Activated CD4-positive, alpha-beta T cell treated with anti-CD3 and anti-CD28 coated beads, Interleukin-2, amount 10 ng/mL, durations not matched to agents 24 days and 14 days (primary cell): ENCODE measurements around the gene MEIS2. TPM values are rescaled to one million over a fixed set of nuclear protein-coding genes. Genes with fewer than 3 reads are reported as not detected.

ENCODE experiments used
- DNase-seq: peaks from one replicate; pipeline ENCODE4 v3.0.0; 2022
- H3K27ac Mint-ChIP-seq: one replicate; pipeline ENCODE4 v1.8.0; 2022; ENCODE audit warnings: mild to moderate bottlenecking, mixed read lengths
- H3K27me3 Mint-ChIP-seq: one replicate; pipeline ENCODE4 v1.8.0; 2022; ENCODE audit warnings: mixed read lengths
- H3K36me3 Mint-ChIP-seq: one replicate; pipeline ENCODE4 v1.8.0; 2022; ENCODE audit warnings: low read depth, mild to moderate bottlenecking, mixed read lengths
- H3K4me1 Mint-ChIP-seq: one replicate; pipeline ENCODE4 v1.8.0; 2021; ENCODE audit warnings: mixed read lengths
- H3K4me3 Mint-ChIP-seq: one replicate; pipeline ENCODE4 v1.8.0; 2022; ENCODE audit warnings: mild to moderate bottlenecking, moderate library complexity, mixed read lengths
- H3K9me3 Mint-ChIP-seq: one replicate; pipeline ENCODE4 v1.8.0; 2021; ENCODE audit warnings: mixed read lengths
- intact Hi-C: fragments of 100-400 bp; cut with micrococcal nuclease; formaldehyde crosslinking; loops from one replicate; pipeline ENCODE4 v1.15.1; 2023
- total RNA-seq: library from RNA; stranded (reverse); gene quantifications from 2 replicates; pipeline ENCODE4 v1.2.3, GENCODE V29; 2022

MEIS2 gene
- total RNA-seq, 1 donor from 2014 or later: not detected

DNA sequence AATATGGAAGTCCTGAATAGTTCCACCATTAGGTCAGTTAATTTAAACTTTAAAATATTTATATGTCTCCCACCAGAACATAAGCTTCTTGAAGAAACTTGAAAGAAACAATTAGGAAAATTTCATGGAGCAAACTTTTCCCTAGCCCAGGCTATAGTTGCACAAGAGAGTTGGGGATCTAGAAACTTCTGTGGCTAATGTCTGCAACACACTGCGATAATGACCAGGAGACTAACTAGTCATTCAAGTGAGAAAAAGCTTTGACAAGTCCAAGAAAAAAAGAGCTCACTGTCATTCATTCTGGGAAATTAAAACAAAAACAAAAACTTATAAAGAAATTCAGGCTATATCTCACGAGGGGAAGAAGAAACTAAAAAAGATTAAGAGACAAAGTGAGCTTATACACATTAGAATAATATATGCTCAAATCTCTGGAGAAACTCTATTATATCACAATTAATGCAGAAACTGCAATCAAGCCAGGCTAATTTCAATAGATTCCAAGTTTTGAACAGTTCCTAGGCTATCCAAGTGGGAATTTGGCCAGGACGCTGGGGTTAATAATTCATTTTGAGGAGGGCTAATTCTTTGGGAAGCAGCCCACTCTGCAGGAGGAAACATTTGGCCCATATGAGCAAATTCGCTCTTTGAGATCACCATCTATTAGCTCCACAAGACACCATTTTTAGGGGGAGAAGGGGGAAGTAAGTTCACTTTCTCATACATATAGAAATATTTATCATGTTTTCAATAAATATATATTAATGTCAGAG is 134.6 kb downstream of the MEIS2 start:
- Mint-ChIP-seq H3K9me3 (no peaks in the 10 kb centered on the region), H3K4me3 (no peak overlapping the region), H3K27me3 (no peaks in the 10 kb centered on the region), H3K4me1 (no peaks in the 10 kb centered on the region), H3K27ac (no peak overlapping the region), H3K36me3 (no peaks in the 10 kb centered on the region)
- intact Hi-C loops: no loop called here
- no peak for DNase-seq

DNA sequence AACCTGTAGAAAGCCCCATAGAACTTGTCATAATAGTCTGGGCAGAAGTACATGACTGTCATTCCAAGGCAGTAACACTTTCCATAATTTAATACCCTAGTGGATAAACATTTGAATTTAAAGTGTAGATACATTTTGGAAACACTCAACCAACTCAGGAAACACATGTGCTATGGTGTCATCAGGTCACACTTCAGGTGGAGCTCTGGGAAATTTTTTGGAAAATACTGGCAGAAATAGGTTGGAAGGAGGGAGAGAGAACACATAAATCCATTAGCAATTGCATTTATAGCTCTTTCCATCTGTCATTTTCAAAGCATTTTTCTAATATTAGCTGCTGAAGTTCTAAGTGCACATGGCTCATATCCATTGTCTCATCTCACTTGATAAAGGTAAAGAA is 135.7 kb downstream of the MEIS2 start:
- H3K36me3 Mint-ChIP-seq: no peaks in the 10 kb centered on the region
- no peak overlapping the region for H3K4me3 Mint-ChIP-seq
- intact Hi-C loops: no loop called here
- DNase-seq: no peak
- no peaks in the 10 kb centered on the region for H3K4me1 Mint-ChIP-seq
- no peaks in the 10 kb centered on the region for H3K27me3 Mint-ChIP-seq
- H3K9me3 Mint-ChIP-seq: no peaks in the 10 kb centered on the region
- no peak overlapping the region for H3K27ac Mint-ChIP-seq

DNA sequence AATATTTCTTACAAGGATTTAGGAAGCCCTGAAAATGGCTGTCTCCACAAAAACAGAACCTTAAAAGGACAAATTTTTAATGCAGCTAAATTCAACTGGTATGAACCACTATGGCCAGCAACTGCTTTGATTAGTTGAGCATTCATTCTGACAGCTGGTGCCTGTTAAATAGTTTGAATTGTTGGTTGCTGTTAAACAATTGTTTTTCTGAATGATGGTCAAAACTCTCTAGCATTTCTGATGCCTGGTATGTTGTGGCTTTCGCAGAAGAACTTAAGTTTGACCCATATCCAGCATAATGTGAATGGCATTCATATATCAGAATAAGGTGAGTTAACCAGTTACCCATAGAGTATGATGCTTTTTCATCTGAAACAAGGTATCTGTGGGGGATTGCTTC is 138.4 kb downstream of the MEIS2 start:
- no peaks in the 10 kb centered on the region for H3K9me3 Mint-ChIP-seq

DNA sequence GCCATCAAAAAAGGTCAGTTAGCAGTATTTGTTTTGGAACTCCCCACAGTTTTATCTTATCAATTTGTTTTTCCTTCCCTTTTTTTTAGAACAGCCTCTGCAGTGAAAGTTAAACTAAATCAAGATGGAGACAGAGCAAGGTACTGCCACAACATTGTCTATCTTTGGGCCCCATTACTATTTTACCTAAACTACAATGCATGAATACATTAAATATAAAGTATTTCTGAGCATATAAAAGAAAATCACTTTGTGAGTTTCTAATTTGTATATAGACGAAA is 139.5 kb downstream of the MEIS2 start:
- no peaks in the 10 kb centered on the region for H3K27me3 Mint-ChIP-seq
- H3K4me3 Mint-ChIP-seq: no peak overlapping the region
- intact Hi-C loops: no loop called here
- no peak overlapping the region for H3K27ac Mint-ChIP-seq
- H3K9me3 Mint-ChIP-seq: no peaks in the 10 kb centered on the region
- no peak for DNase-seq
- H3K4me1 Mint-ChIP-seq: no peaks in the 10 kb centered on the region
- no peaks in the 10 kb centered on the region for H3K36me3 Mint-ChIP-seq

More for the DNA sequence above, 138.4 kb downstream of the MEIS2 start:
- no peak for DNase-seq
- Mint-ChIP-seq H3K4me3 (no peak overlapping the region), H3K27ac (no peak overlapping the region), H3K27me3 (no peaks in the 10 kb centered on the region), H3K36me3 (no peaks in the 10 kb centered on the region), H3K4me1 (no peaks in the 10 kb centered on the region)
- intact Hi-C loops: no loop called here

DNA sequence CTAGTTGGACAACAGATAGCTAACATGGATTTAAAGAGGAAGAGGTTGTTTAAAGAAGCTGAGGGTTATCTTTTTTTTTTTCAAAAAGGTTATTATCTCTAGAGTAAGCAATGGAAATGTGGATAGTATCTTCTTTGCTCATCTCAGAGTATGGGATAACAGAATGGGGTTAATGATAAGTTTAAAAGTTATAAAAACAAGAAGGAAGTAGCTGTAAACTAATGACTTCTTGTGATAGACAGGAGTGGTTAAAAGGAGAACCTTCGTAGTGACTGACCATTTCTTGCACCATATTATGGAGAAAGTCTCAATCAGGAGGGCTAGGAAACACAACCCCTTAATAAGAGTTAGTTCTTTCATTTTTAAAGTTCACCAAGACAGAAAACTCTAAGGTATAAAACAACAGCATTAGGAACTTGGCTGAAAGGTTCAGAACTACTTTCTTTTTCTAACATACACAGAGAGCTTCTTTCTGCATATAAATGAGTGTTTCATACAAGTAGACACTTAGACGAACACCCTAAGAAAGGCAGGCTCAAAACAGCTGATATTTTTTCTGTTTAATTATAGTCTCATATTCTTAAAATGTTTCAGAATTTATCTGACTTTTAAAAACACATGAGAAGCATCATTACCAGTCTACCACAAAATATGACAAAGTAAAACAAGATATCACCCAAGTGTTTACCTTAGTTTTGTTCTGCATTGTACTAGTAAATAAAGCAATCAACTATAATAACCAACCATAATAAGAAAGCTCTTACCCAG is 140.0 kb downstream of the MEIS2 start:
- no peak overlapping the region for H3K4me3 Mint-ChIP-seq
- intact Hi-C loops: no loop called here
- H3K27me3 Mint-ChIP-seq: no peaks in the 10 kb centered on the region
- H3K4me1 Mint-ChIP-seq: no peaks in the 10 kb centered on the region
- no peaks in the 10 kb centered on the region for H3K36me3 Mint-ChIP-seq
- no peak for DNase-seq
- H3K27ac Mint-ChIP-seq: no peak overlapping the region
- H3K9me3 Mint-ChIP-seq: no peaks in the 10 kb centered on the region

DNA sequence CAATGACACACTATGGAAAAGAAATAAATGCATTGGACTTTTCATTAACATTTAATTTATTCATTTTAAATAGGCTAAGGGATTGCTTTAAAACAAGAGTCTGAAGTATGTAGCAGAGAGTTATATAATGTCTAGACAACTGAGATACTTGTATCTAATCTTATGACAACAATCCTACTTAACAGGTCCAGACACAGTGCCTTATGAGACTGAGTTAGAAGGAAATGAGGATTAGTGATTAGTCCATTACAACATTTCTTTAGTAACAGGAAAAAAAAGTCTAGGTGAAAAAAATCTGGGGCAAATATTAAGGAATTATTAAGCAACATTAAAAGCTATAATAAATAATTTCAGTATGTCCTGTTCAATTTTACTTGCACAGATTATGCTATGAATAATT is 140.6 kb downstream of the MEIS2 start:
- Mint-ChIP-seq H3K4me1 (no peaks in the 10 kb centered on the region), H3K27ac (no peak overlapping the region), H3K9me3 (no peaks in the 10 kb centered on the region), H3K4me3 (no peak overlapping the region), H3K27me3 (no peaks in the 10 kb centered on the region), H3K36me3 (no peaks in the 10 kb centered on the region)
- no peak for DNase-seq
- intact Hi-C loops: no loop called here

DNA sequence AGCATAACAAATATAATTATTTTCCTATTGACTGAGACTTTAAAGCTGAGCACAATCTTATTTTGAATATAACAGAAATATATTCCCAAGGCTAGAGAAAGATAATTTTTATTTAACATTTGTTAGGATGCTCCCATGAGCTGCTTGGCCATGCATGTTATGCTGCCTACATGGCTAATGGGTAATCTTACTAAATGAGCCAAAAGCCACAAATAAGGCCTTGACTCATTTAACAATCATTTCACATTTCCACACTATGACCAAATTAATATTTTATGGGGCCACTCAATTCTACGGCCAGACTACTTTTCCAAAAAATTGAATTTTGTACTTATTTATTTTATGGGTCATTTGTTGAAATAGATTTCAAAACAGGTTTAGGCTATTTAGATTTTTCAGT is 141.7 kb downstream of the MEIS2 start:
- H3K4me1 Mint-ChIP-seq: no peaks in the 10 kb centered on the region

DNA sequence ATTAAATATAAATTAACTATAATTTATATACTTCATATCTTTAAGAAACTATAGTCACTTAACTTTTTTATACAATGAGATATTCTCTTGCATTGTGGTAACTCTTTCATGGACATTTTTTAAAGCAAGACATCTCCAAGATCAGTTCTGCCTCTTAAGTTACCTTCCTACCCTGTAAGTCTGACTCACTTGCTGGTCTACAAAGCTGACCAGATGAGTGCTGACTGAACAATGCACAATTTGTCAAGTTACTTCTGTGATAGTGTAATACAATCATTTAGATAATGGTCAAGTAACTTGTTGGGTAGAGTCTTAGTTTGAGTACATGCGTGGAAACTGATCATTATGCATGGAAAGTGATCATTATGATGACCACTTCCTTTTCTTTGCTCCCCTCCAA is 145.9 kb downstream of the MEIS2 start:
- intact Hi-C loops: no loop called here
- no peaks in the 10 kb centered on the region for H3K9me3 Mint-ChIP-seq
- H3K36me3 Mint-ChIP-seq: no peaks in the 10 kb centered on the region
- H3K4me1 Mint-ChIP-seq: no peaks in the 10 kb centered on the region
- no peaks in the 10 kb centered on the region for H3K27me3 Mint-ChIP-seq
- DNase-seq: no peak
- no peak overlapping the region for H3K27ac Mint-ChIP-seq
- no peak overlapping the region for H3K4me3 Mint-ChIP-seq

More for the DNA sequence above, 141.7 kb downstream of the MEIS2 start:
- H3K9me3 Mint-ChIP-seq: no peaks in the 10 kb centered on the region
- DNase-seq: no peak
- no peak overlapping the region for H3K27ac Mint-ChIP-seq
- H3K4me3 Mint-ChIP-seq: no peak overlapping the region
- no peaks in the 10 kb centered on the region for H3K36me3 Mint-ChIP-seq
- H3K27me3 Mint-ChIP-seq: no peaks in the 10 kb centered on the region
- intact Hi-C loops: no loop called here

DNA sequence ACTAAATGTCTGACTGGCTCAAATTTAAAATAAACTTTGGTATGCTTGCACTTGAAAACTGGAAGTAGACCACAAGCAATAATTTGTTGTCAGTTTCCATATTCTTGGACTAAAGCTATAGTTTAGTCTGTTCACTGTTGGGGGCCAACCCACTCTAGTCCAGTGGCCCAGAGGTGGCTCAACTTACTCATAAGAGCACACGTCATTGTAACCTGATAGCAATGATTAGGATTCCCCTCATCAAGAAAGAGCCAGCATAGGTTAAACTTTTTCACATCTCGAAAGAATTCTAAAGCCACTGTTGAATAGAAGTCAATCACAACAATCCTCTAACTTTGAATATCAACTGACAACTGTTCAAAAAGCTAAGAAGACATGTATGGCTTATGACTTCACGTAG is 147.0 kb downstream of the MEIS2 start:
- no peaks in the 10 kb centered on the region for H3K9me3 Mint-ChIP-seq

DNA sequence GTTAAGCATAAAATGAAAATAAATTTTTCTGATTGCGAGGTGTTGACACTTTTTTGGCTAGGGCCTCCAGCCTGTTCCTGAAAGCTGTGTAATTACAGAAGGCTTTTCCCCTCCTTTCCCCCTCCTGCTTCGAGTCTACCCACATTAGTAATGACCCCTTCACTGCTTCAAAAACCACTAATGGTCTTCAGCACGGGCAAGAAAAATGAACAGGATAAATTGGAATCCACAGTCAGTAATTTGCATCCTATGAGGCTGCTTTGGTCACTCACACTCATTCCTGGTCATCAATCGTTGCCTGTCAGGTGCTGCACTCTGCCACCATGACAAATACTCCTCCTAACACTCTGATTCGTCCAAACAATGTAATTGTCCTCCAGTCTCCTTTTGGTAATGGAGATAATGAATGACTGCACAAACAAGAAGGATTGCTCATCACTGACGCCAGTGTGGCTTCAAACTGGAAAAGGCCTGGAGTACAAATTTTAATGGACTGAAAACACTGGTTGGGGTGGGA is 148.6 kb downstream of the MEIS2 start:
- H3K27me3 Mint-ChIP-seq: no peaks in the 10 kb centered on the region
- no peak for DNase-seq
- no peaks in the 10 kb centered on the region for H3K9me3 Mint-ChIP-seq
- no peaks in the 10 kb centered on the region for H3K36me3 Mint-ChIP-seq
- no peak overlapping the region for H3K27ac Mint-ChIP-seq
- no peak overlapping the region for H3K4me3 Mint-ChIP-seq
- intact Hi-C loops: no loop called here
- H3K4me1 Mint-ChIP-seq: no peaks in the 10 kb centered on the region

More for the DNA sequence above, 147.0 kb downstream of the MEIS2 start:
- Mint-ChIP-seq H3K27ac (no peak overlapping the region), H3K27me3 (no peaks in the 10 kb centered on the region), H3K4me1 (no peaks in the 10 kb centered on the region), H3K4me3 (no peak overlapping the region), H3K36me3 (no peaks in the 10 kb centered on the region)
- intact Hi-C loops: no loop called here
- no peak for DNase-seq

DNA sequence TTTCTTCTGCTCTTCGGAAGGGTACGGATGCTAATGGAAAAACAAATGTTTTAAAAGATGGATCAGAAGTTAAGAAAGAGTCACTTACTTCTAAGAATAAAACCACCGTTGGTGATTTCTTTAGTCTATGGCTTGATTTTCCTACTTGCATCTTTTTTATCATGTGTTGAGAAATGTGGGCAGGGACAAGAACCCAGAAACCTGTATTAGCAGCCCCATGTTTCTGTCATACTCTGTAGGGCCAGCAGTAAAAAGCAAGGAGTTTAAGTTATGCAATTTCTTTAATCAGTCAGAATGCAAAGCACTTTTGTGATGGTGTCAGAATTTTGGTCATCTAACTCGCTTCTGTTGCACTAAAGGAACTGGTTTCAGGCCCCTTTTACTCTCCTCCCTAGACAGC is 150.0 kb downstream of the MEIS2 start:
- Mint-ChIP-seq H3K36me3 (no peaks in the 10 kb centered on the region), H3K4me3 (no peak overlapping the region), H3K4me1 (no peaks in the 10 kb centered on the region), H3K27ac (no peak overlapping the region), H3K9me3 (no peaks in the 10 kb centered on the region), H3K27me3 (no peaks in the 10 kb centered on the region)
- DNase-seq: no peak
- intact Hi-C loops: no loop called here

DNA sequence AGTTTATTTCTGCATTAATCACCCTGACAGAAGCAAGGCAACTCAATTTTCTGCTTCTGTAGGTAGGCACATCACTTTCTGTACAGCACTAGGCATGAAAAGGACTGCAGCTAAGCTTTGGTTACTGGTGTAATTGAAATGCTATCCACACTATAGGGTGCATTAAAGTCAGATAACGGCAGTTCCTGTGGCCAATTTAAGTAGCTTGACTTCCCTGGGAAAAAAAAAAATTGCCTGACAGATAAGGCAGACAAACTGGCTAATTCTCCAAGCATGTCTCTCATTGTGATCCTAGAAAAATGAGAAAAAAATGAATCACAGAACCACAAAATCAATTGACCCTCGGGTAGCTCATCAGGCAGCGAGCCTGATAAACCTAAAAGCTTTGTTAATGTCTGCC is 151.4 kb downstream of the MEIS2 start:
- DNase-seq: no peak
- intact Hi-C loops: no loop called here
- Mint-ChIP-seq H3K4me3 (no peak overlapping the region), H3K27me3 (no peaks in the 10 kb centered on the region), H3K4me1 (no peaks in the 10 kb centered on the region), H3K27ac (no peak overlapping the region), H3K36me3 (no peaks in the 10 kb centered on the region), H3K9me3 (no peaks in the 10 kb centered on the region)

DNA sequence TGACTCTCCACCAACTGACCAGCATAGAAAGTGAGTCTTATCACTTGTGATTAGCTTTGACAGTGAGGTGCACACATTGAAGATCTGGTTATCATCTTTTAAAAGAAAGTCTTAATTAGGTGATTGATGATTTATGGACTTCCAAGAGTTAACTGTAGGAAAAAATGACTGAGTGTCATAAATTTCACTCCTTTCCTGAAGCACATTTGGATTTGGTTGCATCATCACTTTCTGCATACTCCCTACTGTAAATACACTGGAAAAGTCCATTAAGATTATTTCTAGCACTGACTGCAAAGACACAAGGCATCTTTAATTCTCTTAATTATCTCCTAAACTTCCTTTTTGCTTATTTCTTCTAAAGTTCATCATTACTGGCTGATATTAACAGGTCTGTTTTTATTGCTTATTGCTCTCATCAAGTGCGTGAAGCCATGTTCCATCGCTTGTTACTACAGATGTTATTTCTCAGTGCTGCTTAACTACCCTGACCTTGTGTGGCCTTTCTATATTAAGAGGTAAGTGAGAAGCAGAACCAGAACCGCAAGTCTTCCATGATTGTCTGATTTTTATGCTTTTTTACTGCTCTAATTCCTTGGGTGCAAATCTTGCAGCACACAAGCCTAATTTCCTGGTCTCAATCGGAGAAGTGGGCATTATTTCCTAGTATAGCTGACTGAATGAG is 153.2 kb downstream of the MEIS2 start:
- H3K27ac Mint-ChIP-seq: no peak overlapping the region
- no peak overlapping the region for H3K4me3 Mint-ChIP-seq
- no peak for DNase-seq
- H3K9me3 Mint-ChIP-seq: no peaks in the 10 kb centered on the region
- H3K36me3 Mint-ChIP-seq: no peaks in the 10 kb centered on the region
- no peaks in the 10 kb centered on the region for H3K4me1 Mint-ChIP-seq
- peaks cover 1% of the 10 kb centered on the region for H3K27me3 Mint-ChIP-seq
- intact Hi-C loops: no loop called here

DNA sequence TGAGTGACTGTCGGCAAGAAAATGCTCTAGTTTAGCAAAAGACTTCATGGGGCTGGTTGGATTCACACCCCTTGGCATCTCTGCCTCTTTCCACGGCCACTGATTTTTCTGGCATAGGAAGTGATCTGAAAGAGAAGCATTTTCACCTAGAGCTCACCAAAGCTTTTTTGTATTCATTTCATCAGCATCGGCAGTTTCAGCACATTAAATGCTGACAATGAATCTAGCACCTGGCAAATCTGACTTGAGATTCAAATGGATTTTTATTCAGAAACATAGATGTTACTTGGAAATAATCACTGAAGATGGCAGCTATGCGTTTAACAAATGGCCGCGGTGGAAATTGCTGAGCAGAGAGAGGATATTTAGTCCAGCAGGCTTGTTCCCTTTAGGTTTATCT is 155.9 kb downstream of the MEIS2 start:
- H3K9me3 Mint-ChIP-seq: no peaks in the 10 kb centered on the region
- H3K4me1 Mint-ChIP-seq: no peaks in the 10 kb centered on the region
- no peaks in the 10 kb centered on the region for H3K36me3 Mint-ChIP-seq
- H3K27me3 Mint-ChIP-seq: peaks cover 1% of the 10 kb centered on the region
- H3K27ac Mint-ChIP-seq: no peak overlapping the region
- no peak overlapping the region for H3K4me3 Mint-ChIP-seq
- intact Hi-C loops: no loop called here
- no peak for DNase-seq
